Endothelial cell of umbilical vein (primary cell): ENCODE data around the gene NETO1. TPM values are rescaled to one million over a fixed set of nuclear protein-coding genes. Genes with fewer than 3 reads are reported as not detected.

Experiments used
- BruUV-seq: library from RNA; stranded (reverse); fragments of 400-500 nt; replicated peaks from 2 replicates; lab custom pipeline; 2021; lab: Mats Ljungman, UMichigan
- CTCF ChIA-PET: fragments of 300-600, 350-600 bp; sonication (Branson Sonifier 250); formaldehyde crosslinking; loops from one replicate; lab custom pipeline; 2021; ENCODE audit warnings: antibody characterized with exemption, inconsistent platforms; lab: Charles Lee
- POLR2A ChIA-PET: fragments of 300-600, 350-600 bp; sonication (Branson Sonifier 250); formaldehyde crosslinking; loops from one replicate; lab custom pipeline; 2021; ENCODE audit warnings: antibody characterized with exemption, inconsistent platforms; lab: Charles Lee
- DNase-seq: peaks from one replicate; pipeline ENCODE4 v3.0.0-alpha.2; 2011; ENCODE audit warnings: low read depth, low spot score
- FAIRE-seq: peaks from 2 replicates; lab custom pipeline; 2011; peaks lifted over from hg19 to GRCh38; lab: Jason Lieb, UNC
- H2AFZ ChIP-seq: 2 replicates; pipeline ENCODE4 v1.6.0; 2012; ENCODE audit warnings: low read depth, low read length, control low read depth, inconsistent platforms
- H3K27ac ChIP-seq: 2 replicates; pipeline ENCODE4 v1.5.1; 2011; ENCODE audit warnings: low read depth, mild to moderate bottlenecking, control low read depth, low read length, moderate library complexity; ENCODE audit not compliant: insufficient read depth
- H3K27me3 ChIP-seq, 2 experiments: 2 replicates each; pipeline versions ENCODE4 v1.6.0 to v1.6.1; 2011; ENCODE audit warnings: low read length in 2 of 2, mixed read lengths in 1 of 2; ENCODE audit not compliant: control insufficient read depth in 2 of 2, insufficient read depth in 2 of 2
- H3K36me3 ChIP-seq, 2 experiments: 2 replicates in 1 of 2; 3 replicates in 1 of 2; pipeline ENCODE4 v1.5.1; 2011; ENCODE audit warnings: low read length in 2 of 2, mild to moderate bottlenecking in 1 of 2, moderate library complexity in 1 of 2; ENCODE audit not compliant: control insufficient read depth in 2 of 2, insufficient read depth in 2 of 2; ENCODE audit errors: extremely low read depth in 1 of 2
- H3K4me1 ChIP-seq: 3 replicates; pipeline ENCODE4 v1.5.1; 2011; ENCODE audit warnings: mild to moderate bottlenecking, low read length; ENCODE audit not compliant: control insufficient read depth, insufficient read depth; ENCODE audit errors: extremely low read depth
- H3K4me2 ChIP-seq: 2 replicates; pipeline ENCODE4 v1.6.1; 2011; ENCODE audit warnings: low read length, control low read depth, mixed read lengths; ENCODE audit not compliant: insufficient read depth
- H3K4me3 ChIP-seq, 3 experiments: fragments of 200-600 bp in 1 of 3; sonication (generic), shearing (Covaris generic) in 1 of 3; replicated peaks in 1 of 3; 2 replicates each; pipeline ENCODE4 v1.5.1; 2011 to 2016; ENCODE audit warnings: control low read depth in 3 of 3, low read length in 3 of 3, mild to moderate bottlenecking in 2 of 3, inconsistent platforms in 1 of 3, low read depth in 1 of 3, moderate library complexity in 1 of 3; ENCODE audit not compliant: insufficient read depth in 1 of 3
- H3K79me2 ChIP-seq: 2 replicates; pipeline ENCODE4 v1.6.0; 2012; ENCODE audit warnings: low read length, inconsistent platforms; ENCODE audit not compliant: control insufficient read depth, insufficient read depth
- H3K9ac ChIP-seq: replicated peaks from 2 replicates; pipeline ENCODE3; 2011; ENCODE audit warnings: low read length, control low read depth; ENCODE audit not compliant: insufficient read depth; ENCODE audit errors: extremely low read depth
- H3K9me1 ChIP-seq: replicated peaks from 3 replicates; pipeline ENCODE4 v1.6.0; 2011; ENCODE audit warnings: mild to moderate bottlenecking, low read length; ENCODE audit not compliant: control insufficient read depth, insufficient read depth; ENCODE audit errors: extremely low read depth
- H3K9me3 ChIP-seq: replicated peaks from 2 replicates; pipeline ENCODE4 v1.5.1; 2012; ENCODE audit warnings: low read length, inconsistent platforms; ENCODE audit not compliant: control insufficient read depth, insufficient read depth
- H4K20me1 ChIP-seq: replicated peaks from 2 replicates; pipeline ENCODE3; 2011; ENCODE audit warnings: mild to moderate bottlenecking, low read length; ENCODE audit not compliant: control insufficient read depth, insufficient read depth; ENCODE audit errors: extremely low read depth
- EZH2 ChIP-seq: IDR thresholded peaks from 2 replicates; pipeline ENCODE4 v1.6.1; 2012; ENCODE audit warnings: borderline replicate concordance, low read depth, mild to moderate bottlenecking, moderate library complexity, low read length, inconsistent platforms; ENCODE audit not compliant: severe bottlenecking
- FOS ChIP-seq: IDR thresholded peaks from 2 replicates; pipeline ENCODE4 v1.6.1; 2011; ENCODE audit warnings: mild to moderate bottlenecking, low read length, moderate library complexity, borderline replicate concordance; ENCODE audit not compliant: insufficient read depth
- GATA2 ChIP-seq: IDR thresholded peaks from 2 replicates; pipeline ENCODE4 v1.7.0; 2011; ENCODE audit warnings: low read depth, mild to moderate bottlenecking, moderate library complexity, mixed read lengths, low read length; ENCODE audit not compliant: insufficient read length, insufficient read depth
- JUN ChIP-seq: IDR thresholded peaks from 2 replicates; pipeline ENCODE4 v1.6.1; 2011; ENCODE audit warnings: borderline replicate concordance, low read depth; ENCODE audit not compliant: insufficient read length, insufficient read depth
- MAX ChIP-seq: IDR thresholded peaks from 2 replicates; pipeline ENCODE4 v1.6.1; 2011; ENCODE audit not compliant: insufficient read depth, insufficient read length
- MYC ChIP-seq: IDR thresholded peaks from one replicate; pipeline ENCODE4 v1.6.1; 2011; ENCODE audit warnings: mild to moderate bottlenecking, low read depth, low read length
- POLR2A ChIP-seq: IDR thresholded peaks from 2 replicates; pipeline ENCODE4 v1.6.1; 2012; ENCODE audit warnings: low read depth, mild to moderate bottlenecking, control low read depth, low read length
- POLR2AphosphoS5 ChIP-seq: IDR thresholded peaks from 2 replicates; pipeline ENCODE4 v1.6.1; 2012; ENCODE audit warnings: low read depth, mild to moderate bottlenecking, control low read depth, low read length, moderate library complexity; ENCODE audit not compliant: insufficient read depth
- dilution Hi-C: fragments of 300-500 bp; cut with MboI; formaldehyde crosslinking; loops from one replicate; pipeline ENCODE4 v1.15.0; 2019; ENCODE audit warnings: low sequenced_read_pairs; ENCODE audit not compliant: extremely low pct_ligation_motif_present
- intact Hi-C: fragments of 100-400 bp; cut with micrococcal nuclease; formaldehyde crosslinking; loops from one replicate; pipeline ENCODE4 v1.10.0; 2022
- polyA plus RNA-seq, 4 experiments: library from polyadenylated mRNA; depleted of rRNA in 3 of 4; stranded (reverse) in 3 of 4; unstranded in 1 of 4; fragments of >200 nt; gene quantifications; 2 replicates each; pipeline versions ENCODE4 v1.2.1 to v1.2.3, GENCODE V29; 2011 to 2012; ENCODE audit warnings: missing spikeins in 1 of 4
- total RNA-seq: library from RNA; stranded (reverse); gene quantifications from 2 replicates; pipeline ENCODE4 v1.2.3, GENCODE V29; 2021
- TF ChIP-seq, protein P1 (sequence below), 2 donors: IDR thresholded peaks; 1 replicate in 1 of 2; 2 replicates in 1 of 2; pipeline ENCODE4 v1.5.1; 2011; ENCODE audit warnings: low read length in 2 of 2, mild to moderate bottlenecking in 2 of 2, moderate library complexity in 2 of 2, control low read depth in 1 of 2, inconsistent platforms in 1 of 2, low read depth in 1 of 2; ENCODE audit not compliant: insufficient read depth in 1 of 2; ENCODE audit errors: extremely low read depth in 1 of 2

The NETO1 gene
- total and polyA plus RNA-seq, 2 donors (not counting 3 experiments of a cell fraction or from before 2014, with no cell fraction given) = not detected

- no peaks in the 10 kb centered on the region for H3K4me1 ChIP-seq
- H3K9me3 ChIP-seq = peaks cover 11% of the 10 kb centered on the region
- H3K9ac ChIP-seq = no peak overlapping the region
- dilution Hi-C loops = no loop called here
- TF ChIP-seq GATA2 (no peak), JUN (no peak), EZH2 (no peak), MYC (no peak), FOS (no peak), POLR2AphosphoS5 (no peak), POLR2A (no peak)
- H3K4me2 ChIP-seq = no peak overlapping the region
- no peak overlapping the region for H3K27ac ChIP-seq
- no peak overlapping the region for H2AFZ ChIP-seq
- H3K4me3 ChIP-seq = no peak overlapping the region
- H3K9me1 ChIP-seq = no peaks in the 10 kb centered on the region
- BruUV-seq = no TSS peak
- ChIA-PET POLR2A (no interaction called here), CTCF (no interaction called here)
- FAIRE-seq (no peak), DNase-seq (no peak)
- no peaks in the 10 kb centered on the region for H3K36me3 ChIP-seq
- intact Hi-C loops = no loop called here
- no peaks in the 10 kb centered on the region for H3K27me3 ChIP-seq
- no peaks in the 10 kb centered on the region for H4K20me1 ChIP-seq
- no peaks in the 10 kb centered on the region for H3K79me2 ChIP-seq
Observed at GRCh38 chr18:72910045-72910444, 42.3 kb upstream of the NETO1 start.

- dilution Hi-C loops = no loop called here
- H3K4me3 ChIP-seq = no peak overlapping the region
Observed at GRCh38 chr18:72908181-72908580, 40.4 kb upstream of the NETO1 start.

More at GRCh38 chr18:72908181-72908580, 40.4 kb upstream of the NETO1 start:
- peaks cover 12% of the 10 kb centered on the region for H3K9me3 ChIP-seq
- H3K27me3 ChIP-seq = no peaks in the 10 kb centered on the region
- BruUV-seq = no TSS peak
- H3K4me1 ChIP-seq = no peaks in the 10 kb centered on the region
- H2AFZ ChIP-seq = no peak overlapping the region
- no peaks in the 10 kb centered on the region for H3K9me1 ChIP-seq
- no peak overlapping the region for H3K9ac ChIP-seq
- ChIA-PET CTCF (no interaction called here), POLR2A (no interaction called here)
- FAIRE-seq (no peak), DNase-seq (no peak)
- H3K36me3 ChIP-seq = no peaks in the 10 kb centered on the region
- no peak overlapping the region for H3K27ac ChIP-seq
- H3K79me2 ChIP-seq = no peaks in the 10 kb centered on the region
- no peak overlapping the region for H3K4me2 ChIP-seq
- TF ChIP-seq POLR2A (no peak), JUN (no peak), FOS (no peak), EZH2 (no peak), MYC (no peak), POLR2AphosphoS5 (no peak), MAX (no peak), GATA2 (no peak)
- TF ChIP-seq, protein P1, sequence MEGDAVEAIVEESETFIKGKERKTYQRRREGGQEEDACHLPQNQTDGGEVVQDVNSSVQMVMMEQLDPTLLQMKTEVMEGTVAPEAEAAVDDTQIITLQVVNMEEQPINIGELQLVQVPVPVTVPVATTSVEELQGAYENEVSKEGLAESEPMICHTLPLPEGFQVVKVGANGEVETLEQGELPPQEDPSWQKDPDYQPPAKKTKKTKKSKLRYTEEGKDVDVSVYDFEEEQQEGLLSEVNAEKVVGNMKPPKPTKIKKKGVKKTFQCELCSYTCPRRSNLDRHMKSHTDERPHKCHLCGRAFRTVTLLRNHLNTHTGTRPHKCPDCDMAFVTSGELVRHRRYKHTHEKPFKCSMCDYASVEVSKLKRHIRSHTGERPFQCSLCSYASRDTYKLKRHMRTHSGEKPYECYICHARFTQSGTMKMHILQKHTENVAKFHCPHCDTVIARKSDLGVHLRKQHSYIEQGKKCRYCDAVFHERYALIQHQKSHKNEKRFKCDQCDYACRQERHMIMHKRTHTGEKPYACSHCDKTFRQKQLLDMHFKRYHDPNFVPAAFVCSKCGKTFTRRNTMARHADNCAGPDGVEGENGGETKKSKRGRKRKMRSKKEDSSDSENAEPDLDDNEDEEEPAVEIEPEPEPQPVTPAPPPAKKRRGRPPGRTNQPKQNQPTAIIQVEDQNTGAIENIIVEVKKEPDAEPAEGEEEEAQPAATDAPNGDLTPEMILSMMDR (IDR thresholded peaks at IDR 0.05; ENCODE audit: extremely low read depth in 1 of 2, insufficient read depth in 1 of 2, low read depth in 1 of 2, low read length in 2 of 2) = no peak
- intact Hi-C loops = no loop called here
- H4K20me1 ChIP-seq = no peaks in the 10 kb centered on the region
